RPMI7951 (cell line): ENCODE results near the gene NCBP1. TPM values are rescaled to one million over a fixed set of nuclear protein-coding genes. Genes with fewer than 3 reads are reported as not detected.
"Not testable (repeated sequence)": the region's sequence is repeated elsewhere in the genome, so short reads cannot be mapped to it uniquely, and the experiment has no call there.

Experiments used
- DNase-seq: peaks from one replicate; pipeline ENCODE4 v3.0.0-alpha.2; 2012; ENCODE audit warnings: low read depth
- total RNA-seq: library from RNA; depleted of rRNA; stranded (reverse); fragments of >200 nt; shearing (Covaris generic); gene quantifications from 2 replicates; pipeline ENCODE4 v1.2.3, GENCODE V29; 2014; rRNA removed

NCBP1 gene
- total RNA-seq = 47.4 and 56.4 TPM in 2 replicates

- peak; percentile 98 for DNase-seq
Observed at GRCh38 chr9:97632985-97633858, at the start of gene NCBP1, which contains the start of gene TSTD2. NCBP1 (plus strand) TSS chr9:97633821; CDS start chr9:97633882, 61 bp downstream. TSTD2 (minus strand) TSS chr9:97633368; CDS start chr9:97627562, 5,806 bp downstream.

- not testable (repeated sequence) for DNase-seq
Observed at GRCh38 chr9:97584778-97585177, 48.8 kb upstream of the NCBP1 start.

GRCh38 chr9:97586909-97587308 lies 46.7 kb upstream of the NCBP1 start:
- DNase-seq = not testable (repeated sequence)

- DNase-seq = no peak
Observed at GRCh38 chr9:97591535-97591934, 42.1 kb upstream of the NCBP1 start.

- DNase-seq = no peak
Observed at GRCh38 chr9:97592126-97592525, 41.5 kb upstream of the NCBP1 start.

GRCh38 chr9:97593960-97594359 lies 39.7 kb upstream of the NCBP1 start:
- no peak for DNase-seq

- no peak for DNase-seq
Observed at GRCh38 chr9:97594381-97594921, 39.2 kb upstream of the NCBP1 start.

- DNase-seq = no peak
Observed at GRCh38 chr9:97596906-97597305, 36.7 kb upstream of the NCBP1 start.

- DNase-seq = peak; percentile 79
Observed at GRCh38 chr9:97598461-97599288, 34.9 kb upstream of the NCBP1 start.

GRCh38 chr9:97599314-97599846 lies 34.2 kb upstream of the NCBP1 start:
- no peak for DNase-seq

- DNase-seq = no peak
Observed at GRCh38 chr9:97600531-97601227, 32.9 kb upstream of the NCBP1 start.

GRCh38 chr9:97601228-97601898 lies 32.3 kb upstream of the NCBP1 start:
- DNase-seq = no peak

GRCh38 chr9:97602430-97602829 lies 31.2 kb upstream of the NCBP1 start:
- no peak for DNase-seq

- no peak for DNase-seq
Observed at GRCh38 chr9:97604901-97605645, 28.5 kb upstream of the NCBP1 start.

- peak; percentile 66 for DNase-seq
Observed at GRCh38 chr9:97615439-97616072, 18.1 kb upstream of the NCBP1 start.

GRCh38 chr9:97617939-97618416 lies 15.6 kb upstream of the NCBP1 start:
- DNase-seq = no peak

GRCh38 chr9:97620063-97620462 lies 13.6 kb upstream of the NCBP1 start:
- not testable (repeated sequence) for DNase-seq

GRCh38 chr9:97622483-97622882 lies 11.1 kb upstream of the NCBP1 start:
- DNase-seq = not testable (repeated sequence)

GRCh38 chr9:97623946-97624345 lies 9.7 kb upstream of the NCBP1 start:
- DNase-seq = no peak
